Measurements from ENCODE around the gene TNKS1BP1. TPM values are rescaled to one million over a fixed set of nuclear protein-coding genes. Genes with fewer than 3 reads are reported as not detected.

Gene TNKS1BP1
- total and polyA plus RNA-seq, 7 donors = 26.4 to 133 (median 43.8) TPM

- Histone ChIP-seq H3K9me3 (peaks cover 0 to 2% (median 0%) of the 10 kb centered on the region in 4 donors), H3K4me3 (no peak overlapping the region), H3K4me1 (no peaks in the 10 kb centered on the region), H3K27ac (no peak overlapping the region), H3K36me3 (no peaks in the 10 kb centered on the region), H3K27me3 (no peaks in the 10 kb centered on the region)
- DNase-seq = no peak
- 86 to 93% methylated on average over 7 of the region's 7 CpGs for WGBS, 2 donors
- no peak for TF ChIP-seq POLR2AphosphoS5 (IDR thresholded peaks at IDR 0.05)
- no peak for TF ChIP-seq EP300 (IDR thresholded peaks at IDR 0.05)
- TF ChIP-seq CTCF (IDR thresholded peaks at IDR 0.05) = no peak
- TF ChIP-seq POLR2A (IDR thresholded peaks at IDR 0.05) = no peak
- intact Hi-C loops (cut with DNase I) = no loop called here
Measured at GRCh38 chr11:57263351-57263750, 61.4 kb downstream of the TNKS1BP1 start.

- Histone ChIP-seq H3K4me3 (no peak overlapping the region), H3K9me3 (peaks cover 0 to 2% (median 0%) of the 10 kb centered on the region in 4 donors), H3K4me1 (no peaks in the 10 kb centered on the region), H3K27ac (no peak overlapping the region), H3K36me3 (no peaks in the 10 kb centered on the region), H3K27me3 (no peaks in the 10 kb centered on the region)
- intact Hi-C loops (cut with DNase I) = no loop called here
- no peak for DNase-seq
- WGBS, 2 donors = 71 to 72% methylated on average over 4 of the region's 4 CpGs
- TF ChIP-seq CTCF (IDR thresholded peaks at IDR 0.05) (no peak), POLR2AphosphoS5 (IDR thresholded peaks at IDR 0.05) (no peak), POLR2A (IDR thresholded peaks at IDR 0.05) (no peak), EP300 (IDR thresholded peaks at IDR 0.05) (no peak)
Measured at GRCh38 chr11:57262157-57262556, 62.6 kb downstream of the TNKS1BP1 start.

- TF ChIP-seq CTCF (IDR thresholded peaks at IDR 0.05) (no peak), POLR2A (IDR thresholded peaks at IDR 0.05) (no peak), POLR2AphosphoS5 (IDR thresholded peaks at IDR 0.05) (no peak), EP300 (IDR thresholded peaks at IDR 0.05) (no peak)
- Histone ChIP-seq H3K36me3 (no peaks in the 10 kb centered on the region), H3K4me1 (no peaks in the 10 kb centered on the region), H3K9me3 (no peaks in the 10 kb centered on the region), H3K4me3 (no peak overlapping the region), H3K27ac (no peak overlapping the region), H3K27me3 (no peaks in the 10 kb centered on the region)
- 58 to 74% methylated on average over 5 of the region's 5 CpGs for WGBS, 2 donors
- intact Hi-C loops (cut with DNase I) = no loop called here
- no peak for DNase-seq
Measured at GRCh38 chr11:57260937-57261783, 63.6 kb downstream of the TNKS1BP1 start.

GRCh38 chr11:57256119-57256518, 68.6 kb downstream of the TNKS1BP1 start:
- H3K27ac ChIP-seq = no peak overlapping the region
- no peak for DNase-seq
- intact Hi-C loops (cut with DNase I) = no loop called here
- no peak overlapping the region for H3K4me3 ChIP-seq
- TF ChIP-seq POLR2AphosphoS5 (IDR thresholded peaks at IDR 0.05) (no peak), POLR2A (IDR thresholded peaks at IDR 0.05) (no peak), EP300 (IDR thresholded peaks at IDR 0.05) (no peak), CTCF (IDR thresholded peaks at IDR 0.05) (no peak)
- H3K36me3 ChIP-seq = no peaks in the 10 kb centered on the region
- H3K4me1 ChIP-seq = no peaks in the 10 kb centered on the region
- H3K27me3 ChIP-seq = no peaks in the 10 kb centered on the region
- H3K9me3 ChIP-seq = no peaks in the 10 kb centered on the region
